HG03039 (cell line): ENCODE results near the gene ACBD6.

ENCODE experiments used
- ATAC-seq: cut with Tn5 transposase; IDR thresholded peaks from one replicate; pipeline ENCODE4 v1.9.1; 2021; ENCODE audit warnings: mild to moderate bottlenecking, moderate library complexity; ENCODE audit not compliant: unreplicated experiment

ACBD6 gene

DNA sequence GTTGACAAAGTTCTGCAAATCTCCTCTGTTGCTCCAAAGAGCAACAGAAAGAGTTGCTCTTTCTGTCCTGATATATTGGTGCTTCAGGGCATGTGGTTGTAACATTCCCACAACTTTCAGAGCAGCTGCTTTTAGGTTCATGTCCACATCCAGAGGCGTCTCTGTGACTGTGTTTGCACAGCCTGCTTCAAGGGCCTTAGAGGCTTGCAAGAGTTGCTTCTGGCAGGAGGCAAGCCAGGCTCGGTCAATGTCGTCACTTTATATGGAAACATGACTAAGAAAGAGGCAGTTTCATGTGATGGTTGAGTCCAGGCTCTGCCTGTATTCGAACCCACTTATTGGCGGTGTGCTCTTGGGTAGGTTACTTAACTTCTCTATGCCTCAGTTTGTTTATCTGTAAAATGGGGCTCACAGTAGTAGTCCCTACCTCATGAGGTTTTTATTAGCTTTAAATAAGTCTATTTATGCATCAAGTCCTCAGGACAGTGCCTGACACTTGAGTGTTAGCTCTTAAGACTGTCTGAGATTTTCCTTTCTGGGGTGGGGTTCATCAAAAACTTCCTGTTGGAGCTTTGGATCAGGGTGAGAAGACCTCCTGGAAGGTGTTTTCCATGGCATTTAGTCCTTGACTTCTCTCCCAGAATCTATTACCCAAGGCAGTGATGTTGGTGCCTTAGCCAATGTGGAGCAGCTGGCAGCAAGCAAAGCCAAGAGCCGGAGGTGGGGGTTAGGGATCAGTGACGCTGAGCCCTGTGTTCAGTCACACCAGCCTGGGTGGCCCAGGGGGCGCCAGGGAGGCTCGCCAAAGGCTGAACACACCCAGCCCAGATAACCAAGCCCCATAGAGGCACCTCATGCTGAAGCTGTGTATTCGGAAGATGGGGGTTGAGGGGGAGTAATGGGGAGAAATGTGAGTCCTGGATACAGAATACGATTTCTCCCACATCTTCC lies 253.4 kb downstream of the ACBD6 start:
- ATAC-seq: no peak

DNA sequence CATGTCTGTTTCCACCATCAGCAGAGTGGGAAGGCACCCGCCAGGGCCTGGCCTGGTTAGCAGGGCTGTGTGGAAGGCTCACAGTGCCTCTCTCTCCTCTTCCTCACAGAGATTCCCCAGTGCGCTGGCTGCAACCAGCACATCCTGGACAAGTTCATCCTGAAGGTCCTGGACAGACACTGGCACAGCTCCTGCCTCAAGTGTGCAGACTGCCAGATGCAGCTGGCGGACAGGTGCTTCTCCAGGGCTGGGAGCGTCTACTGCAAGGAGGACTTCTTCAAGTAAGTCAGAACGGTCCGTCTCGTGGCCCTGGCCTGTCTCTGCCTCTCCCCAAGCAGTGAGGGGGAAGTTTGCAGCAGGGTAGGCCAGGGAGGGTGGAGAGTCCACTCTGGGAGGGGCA lies 254.2 kb downstream of the ACBD6 start:
- ATAC-seq: no peak

DNA sequence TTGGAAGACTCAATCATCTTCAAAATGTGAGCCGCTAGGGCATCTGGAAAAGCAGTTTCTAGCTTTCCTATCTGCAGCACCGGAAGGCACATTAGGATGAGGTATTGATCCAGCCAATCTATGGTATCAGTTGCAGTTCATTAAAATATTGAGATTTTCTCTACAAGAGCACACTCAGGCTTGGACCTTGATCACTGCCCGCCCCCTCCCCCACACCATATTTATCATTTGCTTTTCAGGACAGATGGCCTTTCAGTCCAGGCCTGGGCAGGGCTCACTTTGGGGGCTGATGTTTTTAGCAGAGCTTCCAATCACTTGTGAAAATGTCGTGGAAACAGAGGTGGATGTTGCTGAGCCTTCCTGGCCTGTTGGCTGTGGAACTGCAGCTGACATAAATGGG lies 254.8 kb downstream of the ACBD6 start:
- ATAC-seq: no peak

DNA sequence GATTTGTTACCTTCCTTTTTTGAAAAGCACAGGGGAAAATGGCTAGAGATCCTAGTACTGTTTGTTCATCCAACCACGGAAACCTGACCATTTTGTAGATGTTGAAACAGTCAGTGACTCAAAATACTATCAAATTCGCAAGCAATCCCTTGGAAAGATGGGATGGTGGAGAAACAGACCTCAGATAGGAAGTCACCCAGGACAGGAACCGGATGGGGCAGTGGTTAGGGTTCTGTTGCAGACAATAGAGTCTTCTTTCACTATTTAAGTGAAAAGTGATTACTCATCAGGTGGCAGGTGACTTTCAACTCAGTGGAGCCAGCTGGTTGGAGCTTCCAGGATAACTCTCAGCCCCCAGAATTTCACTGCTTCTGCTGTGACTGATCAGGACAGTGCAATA lies 255.3 kb downstream of the ACBD6 start:
- no peak for ATAC-seq

DNA sequence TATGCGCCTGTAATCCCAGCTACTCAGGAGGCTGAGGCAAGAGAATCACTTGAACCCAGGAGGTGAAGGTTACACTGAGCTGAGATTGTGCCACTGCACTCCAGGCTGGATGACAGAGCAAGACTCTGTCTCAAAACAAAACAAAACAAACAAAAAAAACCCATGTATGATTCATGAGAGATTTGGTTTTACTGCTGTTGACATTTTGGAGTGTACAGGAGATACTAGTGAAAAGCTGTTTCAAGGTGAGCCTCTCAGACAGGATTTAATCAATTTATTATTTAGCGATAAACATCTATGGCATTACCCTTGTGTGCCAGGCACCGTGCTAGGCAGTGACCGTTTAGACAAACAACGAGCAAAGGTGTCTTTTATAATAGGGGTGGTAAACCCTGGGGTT lies 255.8 kb downstream of the ACBD6 start:
- no peak for ATAC-seq

DNA sequence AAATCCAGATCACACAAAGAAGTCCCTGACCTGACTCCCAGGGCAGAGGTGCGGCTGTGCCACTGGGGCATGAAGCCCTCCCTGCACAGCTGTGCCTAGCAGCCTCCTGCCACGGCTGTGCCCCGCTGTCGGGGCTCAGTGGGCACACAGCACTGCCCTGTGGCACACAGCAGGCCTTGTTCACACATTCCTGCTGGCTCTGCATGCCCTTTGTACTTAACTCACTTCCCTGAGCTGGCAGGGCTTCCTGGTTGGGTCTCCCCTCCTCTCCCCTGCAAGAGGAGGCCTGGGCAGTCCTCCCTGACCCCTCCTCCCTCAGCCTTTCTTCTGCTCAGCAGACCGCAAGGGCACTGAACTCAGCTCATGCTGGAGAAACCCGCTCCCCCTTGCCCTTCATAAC lies 257.5 kb downstream of the ACBD6 start:
- no peak for ATAC-seq

DNA sequence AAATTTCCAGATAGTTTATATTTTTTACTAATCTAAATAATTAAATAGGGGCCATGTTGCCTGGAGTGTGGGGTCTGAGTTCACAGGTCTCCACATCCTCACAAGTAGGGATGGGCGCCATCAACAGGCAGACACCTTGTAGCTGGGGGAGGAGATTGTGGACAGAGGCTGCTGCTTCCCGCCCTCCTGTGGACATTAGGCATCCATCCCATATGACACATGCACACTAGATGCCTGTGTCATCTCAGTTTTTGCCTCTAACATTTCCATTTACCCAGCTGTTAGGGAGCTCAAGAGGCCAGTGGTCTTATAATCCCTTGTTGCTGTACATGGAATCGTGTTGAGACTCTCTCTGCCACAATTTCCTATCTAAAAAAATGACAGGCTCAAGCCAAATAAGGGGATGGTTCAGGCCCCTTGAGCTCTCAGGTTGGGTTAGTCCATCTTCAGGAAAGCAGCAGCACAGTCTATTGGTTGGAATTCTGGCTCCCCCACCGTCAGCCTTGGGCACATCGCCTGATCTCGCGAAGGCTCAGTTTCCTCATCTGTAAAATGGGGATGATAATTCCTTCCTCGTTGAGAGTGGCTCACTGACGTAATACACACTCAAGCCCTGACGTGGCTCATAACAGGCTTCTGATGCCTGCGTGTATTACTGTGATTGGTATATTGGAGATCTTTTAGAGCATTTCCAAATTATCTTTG lies 258.7 kb downstream of the ACBD6 start:
- ATAC-seq: no peak

DNA sequence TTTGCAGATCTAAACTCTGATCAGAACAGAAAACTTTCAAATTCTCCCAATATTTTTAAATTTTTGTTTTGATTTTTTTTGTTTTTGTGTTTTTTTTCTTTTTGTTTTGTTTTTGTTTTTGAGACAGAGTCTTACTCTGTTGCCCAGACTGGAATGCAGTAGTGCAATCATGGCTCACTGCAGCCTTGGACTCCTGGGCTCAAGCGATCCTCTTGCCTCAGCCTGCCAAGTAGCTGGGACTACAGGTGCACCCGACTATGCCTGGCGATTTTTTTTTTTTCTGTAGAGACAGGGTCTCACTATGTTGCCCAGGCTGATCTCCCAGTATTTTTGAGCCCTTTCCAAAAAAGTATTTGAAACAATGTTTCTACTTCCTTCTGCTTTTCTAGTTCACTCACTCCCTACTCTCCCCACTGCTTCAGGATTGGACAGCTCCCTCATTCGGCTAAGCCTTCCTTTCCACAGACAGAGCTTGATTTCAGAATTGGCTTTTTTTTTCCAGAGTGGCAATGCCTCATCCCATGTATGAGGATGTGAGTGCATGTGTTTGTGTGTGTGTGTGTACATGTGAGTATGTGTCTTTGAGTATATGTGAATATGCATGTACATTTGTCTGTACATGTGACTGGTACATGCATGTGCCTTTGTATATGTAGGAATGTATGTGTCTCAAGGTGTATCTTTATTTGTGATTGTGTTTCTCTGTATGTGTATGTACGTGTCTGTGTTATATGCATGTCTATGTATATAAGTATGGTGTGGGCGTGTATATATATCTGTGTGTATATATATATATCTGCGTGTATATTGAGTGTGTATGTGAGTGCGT lies 260.4 kb downstream of the ACBD6 start:
- ATAC-seq: no peak

DNA sequence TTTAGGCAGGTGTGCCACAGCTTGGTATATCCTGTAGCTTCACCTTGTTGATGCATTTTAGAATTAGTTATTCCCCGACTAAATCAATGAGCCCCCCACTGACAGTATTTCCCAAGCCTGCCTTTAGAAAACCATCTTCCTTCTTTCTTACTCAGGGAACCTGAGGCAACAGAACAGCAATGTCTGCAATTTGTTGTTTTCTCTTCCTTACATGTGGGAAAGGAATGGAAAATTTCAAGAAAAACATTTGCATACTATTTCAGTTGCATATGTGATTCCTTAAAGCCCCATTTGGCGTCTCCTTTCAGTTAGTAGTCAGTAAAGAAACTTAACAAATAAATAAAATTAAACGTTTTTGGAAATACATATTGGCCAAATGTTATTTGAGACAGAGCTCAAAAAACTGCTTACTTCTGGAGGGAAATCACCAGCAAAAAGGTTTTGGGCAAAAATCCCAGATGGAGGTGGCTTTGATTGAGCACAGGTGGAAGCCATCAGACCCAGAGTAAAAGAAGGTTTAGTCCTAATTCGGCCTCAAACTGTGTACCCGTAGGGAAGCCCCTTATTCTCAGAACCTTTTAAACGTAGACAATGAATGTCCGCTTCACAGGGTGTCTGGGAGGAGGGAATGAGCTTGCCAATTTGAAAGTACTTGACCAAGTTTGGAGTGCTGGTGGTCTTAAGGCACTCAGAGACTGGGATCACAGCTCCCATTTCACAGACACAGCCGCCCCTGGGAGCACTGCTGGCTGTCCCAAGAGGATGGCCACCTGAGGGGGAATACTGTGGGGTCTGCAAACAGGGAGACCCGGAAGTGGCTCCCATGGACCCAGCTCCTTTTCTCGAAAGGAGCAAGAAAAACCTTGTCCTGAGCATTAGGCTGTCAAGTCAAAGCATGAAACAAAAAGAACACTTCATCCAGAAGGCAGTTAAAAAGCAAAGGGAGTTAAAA lies 263.0 kb downstream of the ACBD6 start:
- ATAC-seq: no peak

DNA sequence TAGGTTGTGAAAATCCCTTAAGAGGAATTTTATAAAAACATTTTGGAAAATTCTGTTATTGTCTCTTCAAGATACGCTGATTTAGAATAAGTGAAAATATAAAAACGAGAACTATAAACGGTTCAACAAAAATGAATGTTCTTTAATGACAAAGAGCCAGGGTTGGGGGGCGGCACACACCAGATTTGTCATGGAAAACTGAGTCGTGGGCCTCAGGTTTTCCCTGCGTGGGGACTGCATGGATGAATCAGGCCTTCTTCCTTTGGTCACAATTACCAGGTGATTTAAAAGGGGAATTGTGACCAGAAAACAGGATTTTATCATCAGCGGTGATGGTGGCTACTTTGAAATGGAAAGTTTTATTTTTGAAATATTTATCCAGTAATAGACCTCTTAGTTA lies 263.7 kb downstream of the ACBD6 start:
- ATAC-seq: no peak
